Skeletal muscle cell (primary cell): ENCODE results near the gene MLLT3.
A peak's percentile ranks its signal among the peaks of the same experiment; 100 is the strongest.
"Not testable (repeated sequence)": the region's sequence is repeated elsewhere in the genome, so short reads cannot be mapped to it uniquely, and the experiment has no call there.

ENCODE experiments used
- DNase-seq: peaks from one replicate; pipeline ENCODE4 v3.0.0-alpha.2; 2010; ENCODE audit warnings: low read depth
- H3K4me3 ChIP-seq: 2 replicates; pipeline ENCODE4 v1.5.1; 2011; ENCODE audit warnings: low read depth, mild to moderate bottlenecking, control low read depth, low read length, moderate library complexity

The MLLT3 gene

DNA sequence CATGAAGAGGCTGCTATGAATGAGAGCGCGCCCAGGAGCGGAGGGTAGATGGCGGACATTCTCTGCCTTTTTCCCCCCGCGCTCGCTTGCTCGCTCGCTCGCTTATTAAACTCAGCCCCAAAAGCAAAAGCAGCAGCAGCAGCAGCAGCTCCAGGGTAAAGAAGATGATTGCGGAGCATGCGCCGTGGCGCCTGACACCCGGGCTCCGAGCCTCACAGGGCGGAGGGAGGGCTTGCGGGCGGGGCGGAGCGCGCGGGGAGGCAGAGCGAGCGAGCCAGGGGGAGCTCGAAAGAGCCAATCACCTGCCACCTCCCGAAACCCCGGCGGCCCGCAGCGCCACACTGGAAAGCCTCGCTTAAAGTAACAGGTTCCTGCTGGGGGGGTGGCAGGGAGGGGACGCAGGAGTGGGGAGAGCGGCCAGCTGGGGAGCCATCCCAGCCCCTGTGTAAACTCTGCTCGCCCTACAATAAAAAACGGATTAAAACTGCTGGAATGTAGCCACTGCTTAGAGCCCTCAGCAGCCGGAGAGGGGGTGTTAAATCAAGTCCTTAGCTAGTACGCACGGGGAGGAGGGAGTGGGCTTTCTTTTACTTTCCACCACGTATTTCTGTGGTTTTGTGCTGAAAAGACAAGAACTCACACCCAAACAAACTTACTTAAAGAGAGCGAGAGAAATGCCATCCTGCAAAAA, at the start of gene MLLT3:
Gene MLLT3 (minus strand): TSS at position 170 of the 691 bp plus-strand sequence.
- peak within 1 kb of the TSS; percentile 91 for H3K4me3 ChIP-seq
- DNase-seq, result peak; percentile 88

DNA sequence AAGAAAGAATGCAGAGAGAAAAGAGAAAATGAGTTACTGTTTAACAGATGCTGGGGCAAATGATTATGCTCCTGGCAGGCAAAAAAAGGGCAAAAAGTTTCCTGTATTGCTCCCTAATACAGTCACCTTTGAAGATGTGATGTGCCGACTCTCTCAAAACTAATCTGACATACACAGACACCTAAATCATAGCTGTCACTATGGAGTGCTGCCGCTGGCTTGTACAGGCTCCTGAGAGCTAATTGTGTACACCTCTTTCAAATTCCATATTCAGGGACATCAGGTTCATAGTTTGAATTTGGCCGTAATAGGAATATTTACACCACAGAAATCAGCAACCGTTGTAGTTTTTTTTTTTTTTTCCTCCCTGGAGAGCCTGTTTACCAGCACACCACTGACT, 49.3 kb upstream of the MLLT3 start:
- H3K4me3 ChIP-seq, result no peak overlapping the region
- DNase-seq, result no peak

DNA sequence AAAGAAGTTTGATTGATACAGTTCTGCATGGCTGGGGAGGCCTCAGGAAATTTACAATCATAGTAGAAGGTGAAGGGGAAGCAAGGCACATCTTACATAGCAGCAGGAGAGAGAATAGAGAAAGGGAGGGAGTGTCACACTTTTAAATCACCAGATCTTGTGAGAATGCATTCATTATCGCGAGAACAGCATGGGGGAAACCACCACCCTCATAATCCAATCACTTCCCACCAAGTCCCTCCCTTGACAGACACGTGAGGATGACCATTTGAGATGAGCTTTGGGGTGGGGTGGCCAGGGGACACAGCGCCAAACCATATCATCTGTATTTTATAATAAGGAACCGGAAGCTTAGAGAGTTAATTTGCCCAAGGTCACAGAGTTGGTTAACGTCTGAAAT, 48.1 kb upstream of the MLLT3 start:
- DNase-seq, result no peak
- no peak overlapping the region for H3K4me3 ChIP-seq

DNA sequence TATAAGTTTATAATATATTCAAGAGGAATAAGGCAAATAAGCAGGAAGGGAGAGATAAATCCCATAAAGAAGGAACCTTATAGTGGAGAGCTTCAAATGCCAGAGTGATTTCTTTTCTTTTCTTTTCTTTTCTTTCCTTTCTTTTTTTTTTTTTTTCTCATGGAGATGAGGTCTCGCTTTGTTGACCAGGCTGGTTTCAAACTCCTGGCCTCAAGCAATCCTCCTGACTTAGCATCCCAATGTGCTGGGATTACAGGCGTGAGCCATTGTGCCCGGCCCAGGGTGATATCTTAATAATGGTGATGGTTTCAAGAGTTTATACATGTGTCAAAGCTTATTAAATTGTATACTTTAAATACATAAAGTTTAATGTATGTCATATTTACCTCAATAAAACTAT, 42.2 kb upstream of the MLLT3 start:
- DNase-seq, result no peak
- H3K4me3 ChIP-seq, result no peak overlapping the region

DNA sequence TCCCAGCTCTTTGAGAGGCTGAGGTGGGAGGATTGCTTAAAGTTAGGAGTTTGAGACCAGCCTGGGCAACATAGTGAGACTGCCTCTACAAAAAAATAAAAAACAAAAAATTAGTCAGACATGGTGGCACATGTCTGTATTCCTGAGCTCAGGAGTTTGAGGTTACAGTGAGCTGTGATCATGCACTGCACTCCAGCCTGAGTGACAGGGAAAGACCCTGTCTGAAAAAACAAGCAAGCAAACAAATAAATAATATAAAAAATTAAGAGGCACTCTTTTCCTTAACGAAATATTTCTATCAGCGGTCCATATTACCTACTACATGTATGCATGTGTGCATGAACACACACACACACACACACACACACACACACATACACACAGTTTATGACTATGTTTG, 40.8 kb upstream of the MLLT3 start:
- DNase-seq, result no peak
- H3K4me3 ChIP-seq, result no peak overlapping the region

DNA sequence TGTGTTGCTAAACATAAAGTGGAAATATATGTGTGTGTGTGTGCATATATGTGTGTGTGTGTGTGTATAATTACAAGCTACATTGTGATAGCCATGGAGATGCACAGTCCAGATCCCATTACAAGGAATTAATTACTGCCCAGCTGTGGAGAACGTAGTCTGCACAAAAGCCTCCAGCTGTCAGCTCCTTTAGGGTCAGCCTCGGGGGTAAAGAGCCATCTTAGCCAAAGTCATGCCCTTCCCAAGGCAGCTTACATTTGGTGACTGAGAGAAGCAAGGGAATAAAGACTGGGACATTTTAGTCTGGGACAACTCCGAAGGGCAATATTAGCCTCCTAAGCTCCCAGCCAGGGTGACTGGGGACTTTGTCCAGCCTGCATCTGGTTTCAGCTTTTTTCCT, 39.9 kb upstream of the MLLT3 start:
- no peak overlapping the region for H3K4me3 ChIP-seq
- DNase-seq, result no peak

DNA sequence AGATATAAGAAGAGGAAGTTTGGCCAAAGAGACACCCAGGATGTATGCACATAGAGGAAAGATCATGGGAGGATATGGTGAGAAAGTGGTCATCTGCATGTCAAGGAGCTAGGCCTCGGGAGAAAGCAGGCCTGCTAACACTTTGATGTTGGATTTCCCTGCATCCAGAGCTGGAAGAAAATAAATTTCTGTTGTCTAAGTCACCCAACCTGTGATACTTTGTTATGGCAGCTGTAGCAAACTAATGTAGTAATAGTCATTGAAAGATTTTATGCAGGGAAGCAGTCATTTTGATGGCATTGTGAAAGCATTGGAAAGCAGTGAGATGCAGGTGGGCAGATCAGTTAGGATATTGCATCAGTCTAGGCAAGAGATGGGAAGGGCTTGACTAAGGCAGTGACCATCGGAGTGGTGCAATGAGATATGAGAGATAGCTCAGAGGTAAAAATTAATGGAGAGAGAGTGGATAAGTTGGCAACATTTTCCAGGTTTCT, 37.2 kb upstream of the MLLT3 start:
- no peak overlapping the region for H3K4me3 ChIP-seq

DNA sequence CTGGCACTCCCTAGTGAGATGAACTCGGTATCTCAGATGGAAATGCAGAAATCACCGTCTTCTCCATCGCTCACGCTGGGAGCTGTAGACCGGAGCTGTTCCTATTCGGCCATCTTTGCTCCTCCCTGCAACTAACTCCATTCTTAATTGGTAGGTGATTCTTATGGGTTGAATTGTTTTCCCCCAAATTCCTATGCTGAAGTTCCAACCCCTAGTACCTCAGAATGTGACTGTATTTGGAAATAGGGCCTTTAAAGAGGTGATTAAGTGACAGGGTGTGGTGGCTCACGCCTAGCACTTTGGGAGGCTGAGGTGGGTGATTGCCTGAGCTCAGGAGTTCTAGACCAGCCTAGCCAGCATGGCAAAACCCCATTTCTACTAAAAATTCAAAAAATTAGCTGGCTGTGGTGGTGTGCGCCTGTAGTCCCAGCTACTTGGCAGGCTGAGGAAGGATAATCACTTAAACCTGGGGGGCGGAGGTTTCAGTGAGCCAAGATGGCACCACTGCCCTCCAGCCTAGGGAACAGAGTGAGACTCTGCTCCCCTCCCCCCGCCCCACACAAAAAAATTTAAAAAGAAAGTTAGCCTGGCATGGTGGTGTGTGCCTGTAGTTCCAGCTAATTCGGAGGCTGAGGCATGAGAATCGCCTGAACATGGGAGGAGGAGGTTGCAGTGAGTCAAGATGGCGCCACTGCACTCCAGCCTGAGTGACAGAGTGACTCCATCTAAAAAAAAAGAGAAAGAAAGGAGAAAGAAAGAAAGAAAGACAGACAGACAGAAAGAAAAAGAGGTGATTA, 36.6 kb upstream of the MLLT3 start:
- DNase-seq, result no peak

More for the DNA sequence above, 37.2 kb upstream of the MLLT3 start:
- DNase-seq, result no peak

DNA sequence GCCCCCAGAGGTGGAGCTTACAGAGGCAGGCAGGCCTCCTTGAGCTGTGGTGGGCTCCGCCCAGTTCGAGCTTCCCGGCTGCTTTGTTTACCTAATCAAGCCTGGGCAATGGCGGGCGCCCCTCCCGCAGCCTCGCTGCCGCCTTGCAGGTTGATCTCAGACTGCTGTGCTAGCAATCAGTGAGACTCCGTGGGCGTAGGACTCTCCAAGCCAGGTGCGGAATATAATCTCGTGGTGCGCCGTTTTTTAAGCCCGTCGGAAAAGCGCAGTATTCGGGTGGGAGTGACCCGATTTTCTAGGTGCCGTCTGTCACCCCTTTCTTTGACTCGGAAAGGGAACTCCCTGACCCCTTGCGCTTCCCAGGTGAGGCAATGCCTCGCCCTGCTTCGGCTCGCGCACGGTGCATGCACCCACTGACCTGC, 36.0 kb upstream of the MLLT3 start:
- DNase-seq, result not testable (repeated sequence)
- H3K4me3 ChIP-seq, result peak overlapping the region; percentile 31

More for the DNA sequence above, 36.6 kb upstream of the MLLT3 start:
- H3K4me3 ChIP-seq, result peak overlapping the region; percentile 31

DNA sequence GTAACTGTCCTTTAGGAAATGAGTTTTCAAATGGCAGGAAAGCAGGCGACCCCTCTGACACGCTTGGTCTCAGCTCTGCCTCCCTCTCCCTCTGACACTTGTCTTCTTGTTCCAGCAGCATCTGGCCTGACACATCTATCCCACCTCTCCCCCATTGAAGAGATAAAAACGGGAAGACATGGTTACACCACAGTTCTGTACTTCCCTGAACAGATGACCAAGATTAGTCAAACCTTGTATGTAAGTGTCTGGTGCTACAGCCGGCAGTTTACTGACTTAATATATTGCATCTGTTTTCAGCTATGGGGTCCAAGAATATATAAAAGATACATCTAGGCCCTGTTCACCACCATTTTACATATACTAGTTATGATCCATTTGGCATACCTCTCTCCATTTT, 29.6 kb upstream of the MLLT3 start:
- DNase-seq, result no peak
- no peak overlapping the region for H3K4me3 ChIP-seq

DNA sequence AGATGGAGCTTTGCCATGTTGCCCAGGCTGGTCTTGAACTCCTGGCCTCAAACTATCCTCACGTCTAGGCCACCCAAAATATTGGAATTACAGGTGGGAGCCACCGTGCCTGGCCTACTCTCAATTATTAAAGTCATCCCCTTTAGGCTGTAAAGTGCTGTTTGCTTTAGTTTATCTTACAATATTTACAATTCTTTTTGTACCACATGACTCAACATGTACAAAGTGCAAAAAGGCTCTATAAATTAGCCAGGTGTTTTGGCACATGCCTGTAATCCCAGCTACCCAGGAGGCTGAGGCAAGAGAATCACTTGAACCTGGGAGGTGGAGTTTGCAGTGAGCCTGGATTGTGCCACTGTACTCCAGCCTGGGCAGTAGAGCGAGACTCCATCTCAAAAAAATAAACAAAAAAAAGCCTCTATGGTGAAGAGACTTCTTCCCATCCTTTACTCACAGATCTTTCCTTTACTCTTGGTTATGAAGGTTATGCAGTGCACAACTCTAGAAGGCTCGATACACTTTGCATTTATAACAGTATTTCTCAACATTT, 28.5 kb upstream of the MLLT3 start:
- DNase-seq, result no peak
- H3K4me3 ChIP-seq, result no peak overlapping the region

DNA sequence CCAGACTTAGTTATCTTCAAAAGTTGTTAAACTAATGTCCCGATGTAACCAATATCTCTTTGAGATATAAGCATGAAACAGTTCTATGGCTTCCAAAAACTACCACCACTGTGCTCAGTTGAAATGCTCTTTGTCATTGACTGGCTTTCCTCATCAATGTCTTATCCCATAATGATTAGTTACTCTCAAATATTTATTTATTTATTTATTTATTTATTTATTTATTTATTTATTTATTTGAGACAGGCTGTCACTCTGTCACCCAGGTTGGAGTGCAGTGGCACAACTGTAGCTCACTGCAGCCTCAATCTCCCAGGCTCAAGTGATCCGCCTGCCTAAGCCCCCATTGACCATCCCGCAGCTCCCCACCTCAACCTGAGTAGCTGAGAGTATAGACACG, 28.0 kb upstream of the MLLT3 start:
- DNase-seq, result no peak
- H3K4me3 ChIP-seq, result no peak overlapping the region

DNA sequence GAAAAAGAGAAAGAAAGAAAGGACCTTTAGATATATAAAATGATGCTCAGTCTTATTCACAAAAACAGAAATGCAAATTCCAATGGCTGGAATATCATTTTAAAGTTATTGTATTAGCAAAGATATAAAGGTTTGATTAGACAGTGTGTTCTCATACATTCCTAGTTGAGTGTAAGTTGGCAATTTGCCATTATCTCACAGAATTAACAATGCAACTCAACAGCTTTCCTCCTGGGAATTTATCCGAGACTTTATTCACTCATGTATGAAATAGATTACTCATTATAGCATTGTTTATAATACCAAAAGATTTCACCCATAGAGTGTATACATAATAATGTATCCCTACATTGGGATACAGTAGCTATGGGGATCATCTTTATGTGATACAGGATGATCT, 27.1 kb upstream of the MLLT3 start:
- DNase-seq, result no peak
- H3K4me3 ChIP-seq, result no peak overlapping the region

DNA sequence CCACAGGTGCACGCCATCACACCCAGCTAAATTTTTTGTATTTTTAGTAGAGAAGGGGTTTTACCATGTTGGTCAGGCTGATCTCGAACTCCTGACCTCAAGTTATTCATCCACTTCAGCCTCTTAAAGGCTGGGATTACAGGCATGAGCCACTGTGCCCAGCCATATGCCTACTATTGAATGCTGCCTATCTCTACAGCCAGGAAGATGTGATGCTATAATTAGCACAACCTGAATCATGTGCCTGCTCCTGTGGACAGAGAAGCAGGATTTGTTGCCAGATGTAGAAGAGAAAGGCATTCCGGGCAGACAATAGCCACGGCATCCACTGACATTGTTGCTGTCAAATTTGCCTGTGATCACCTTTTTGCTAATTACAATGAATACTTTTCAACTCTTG, 24.4 kb upstream of the MLLT3 start:
- DNase-seq, result no peak
- no peak overlapping the region for H3K4me3 ChIP-seq

DNA sequence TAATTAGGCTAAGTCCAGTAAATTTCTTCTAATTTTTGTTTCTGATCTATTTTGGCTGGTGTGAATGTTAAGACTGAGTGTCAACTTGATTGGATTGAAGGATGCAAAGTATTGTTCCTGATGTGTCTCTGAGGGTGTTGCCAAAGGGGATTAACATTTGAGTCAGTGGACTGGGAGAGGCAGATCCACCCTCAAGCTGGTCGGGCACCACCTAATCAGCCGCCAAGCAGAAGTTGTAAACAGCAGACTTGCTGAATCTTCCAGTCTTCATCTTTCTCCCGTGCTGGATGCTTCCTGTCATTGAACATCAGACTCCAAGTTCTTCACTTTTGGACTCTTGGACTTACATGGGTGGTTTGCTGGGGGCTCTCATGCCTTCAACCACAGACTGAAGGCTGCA, 21.4 kb upstream of the MLLT3 start:
- no peak for DNase-seq
- no peak overlapping the region for H3K4me3 ChIP-seq

DNA sequence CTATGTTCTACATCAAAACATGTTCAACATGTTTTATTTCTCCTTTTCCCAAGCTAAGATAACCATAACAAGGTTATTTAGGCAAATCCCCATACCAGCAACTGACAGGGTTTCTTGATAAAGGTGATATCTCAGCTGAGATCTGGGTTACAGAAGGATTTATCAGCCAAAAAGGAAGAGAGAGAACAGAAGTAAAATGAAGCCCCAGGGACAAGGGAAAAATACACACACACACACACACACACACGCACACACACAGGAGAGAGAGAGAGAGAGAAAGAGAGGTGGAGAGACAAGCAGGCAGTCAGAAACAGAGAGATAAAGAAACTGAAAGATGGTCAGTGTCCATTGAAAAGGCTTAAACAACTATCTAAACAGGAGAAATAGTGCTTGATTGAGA, 19.7 kb upstream of the MLLT3 start:
- no peak for DNase-seq

DNA sequence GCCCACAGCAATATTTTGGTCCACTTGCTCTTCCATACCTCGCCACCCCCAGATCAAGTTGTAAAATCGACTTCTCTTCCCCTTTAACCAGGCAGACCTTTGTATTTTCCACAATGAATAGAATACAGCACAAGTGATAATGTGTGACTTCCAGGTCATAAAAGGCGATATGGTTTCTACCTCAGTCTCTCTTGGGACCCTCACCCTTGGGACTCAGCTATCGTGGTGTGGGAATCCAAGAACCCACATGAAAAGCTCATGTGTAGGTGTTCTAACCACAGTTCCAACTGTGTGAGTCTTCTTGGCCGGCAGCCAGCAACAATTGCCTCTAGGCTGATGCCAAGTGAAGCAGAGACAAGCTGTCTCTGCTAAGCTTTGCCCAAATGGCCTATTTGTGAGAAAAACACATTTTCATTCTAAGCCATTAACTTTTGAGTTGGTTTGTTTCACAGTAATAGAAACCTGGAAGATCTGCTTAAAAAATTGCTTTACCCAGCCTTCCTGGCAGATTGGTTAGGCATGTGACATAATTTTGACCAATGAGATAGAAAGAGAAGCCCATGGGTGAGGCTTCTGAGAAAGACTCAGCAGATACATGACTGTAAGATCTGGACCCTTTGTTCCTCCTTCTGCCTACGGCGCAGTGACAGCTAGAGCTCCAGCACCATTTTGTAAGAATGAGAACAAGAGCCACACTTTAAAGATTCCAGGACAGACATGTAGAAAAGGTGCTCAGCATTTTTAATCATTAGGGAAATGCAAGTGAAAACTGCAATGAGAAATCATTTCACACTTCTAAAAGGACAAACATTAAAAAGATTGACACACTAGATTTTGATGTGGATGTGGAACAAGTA, 18.3 kb upstream of the MLLT3 start:
- peak; percentile 41 for DNase-seq

More for the DNA sequence above, 19.7 kb upstream of the MLLT3 start:
- H3K4me3 ChIP-seq, result no peak overlapping the region

DNA sequence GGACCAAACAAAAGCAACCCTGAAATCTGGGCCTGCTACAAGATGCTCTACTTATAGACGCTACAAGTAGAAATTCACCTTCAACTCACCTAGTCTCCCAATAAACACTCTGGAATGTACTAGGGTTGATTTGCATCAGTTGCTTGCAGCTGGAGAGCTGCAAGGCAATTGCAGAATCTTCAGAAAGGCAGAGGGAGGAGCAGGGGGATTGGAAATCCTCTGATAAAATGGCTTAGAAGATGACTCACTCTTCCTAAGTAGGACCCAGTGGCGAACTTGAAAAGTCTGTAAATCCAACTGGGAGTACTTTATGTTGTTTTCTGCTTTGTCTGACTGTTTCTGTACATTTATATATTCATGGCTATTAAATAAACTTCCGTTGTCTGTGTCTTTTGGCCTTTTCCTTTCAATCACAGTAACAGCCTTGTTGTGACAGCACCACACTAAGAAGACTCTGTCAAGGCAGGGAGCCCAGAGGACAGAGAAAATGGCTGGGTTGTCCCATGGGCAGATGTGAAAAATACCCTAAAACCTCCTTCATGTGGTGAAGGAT, 14.7 kb upstream of the MLLT3 start:
- DNase-seq, result no peak
- H3K4me3 ChIP-seq, result no peak overlapping the region

More for the DNA sequence above, 18.3 kb upstream of the MLLT3 start:
- H3K4me3 ChIP-seq, result no peak overlapping the region

DNA sequence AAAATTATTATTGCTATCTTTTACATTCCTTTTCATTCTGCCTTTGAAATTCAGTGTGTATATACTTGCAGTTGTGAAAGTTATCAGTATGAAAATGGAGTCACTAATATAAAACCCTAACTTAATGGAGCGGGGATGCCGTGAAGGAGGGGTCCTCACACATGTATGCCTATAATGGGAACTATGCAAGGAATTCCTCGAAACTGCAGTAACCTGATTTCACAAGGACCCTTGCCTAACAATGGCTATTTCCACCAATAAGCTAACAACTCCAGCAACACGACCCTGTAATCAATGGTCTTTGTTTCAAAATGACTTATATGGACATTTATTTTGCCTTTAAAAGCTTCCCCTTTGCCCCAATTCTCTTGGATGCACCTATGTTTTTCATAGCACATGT, 12.6 kb upstream of the MLLT3 start:
- DNase-seq, result no peak
- no peak overlapping the region for H3K4me3 ChIP-seq
